GM19023 (cell line): ENCODE results near the gene CDCA4.
"Not testable (repeated sequence)": the region's sequence is repeated elsewhere in the genome, so short reads cannot be mapped to it uniquely, and the experiment has no call there.

Experiments used
- ATAC-seq: cut with Tn5 transposase; IDR thresholded peaks from one replicate; pipeline ENCODE4 v1.9.1; 2021; ENCODE audit warnings: mild to moderate bottlenecking, moderate library complexity; ENCODE audit not compliant: unreplicated experiment

Gene CDCA4

DNA sequence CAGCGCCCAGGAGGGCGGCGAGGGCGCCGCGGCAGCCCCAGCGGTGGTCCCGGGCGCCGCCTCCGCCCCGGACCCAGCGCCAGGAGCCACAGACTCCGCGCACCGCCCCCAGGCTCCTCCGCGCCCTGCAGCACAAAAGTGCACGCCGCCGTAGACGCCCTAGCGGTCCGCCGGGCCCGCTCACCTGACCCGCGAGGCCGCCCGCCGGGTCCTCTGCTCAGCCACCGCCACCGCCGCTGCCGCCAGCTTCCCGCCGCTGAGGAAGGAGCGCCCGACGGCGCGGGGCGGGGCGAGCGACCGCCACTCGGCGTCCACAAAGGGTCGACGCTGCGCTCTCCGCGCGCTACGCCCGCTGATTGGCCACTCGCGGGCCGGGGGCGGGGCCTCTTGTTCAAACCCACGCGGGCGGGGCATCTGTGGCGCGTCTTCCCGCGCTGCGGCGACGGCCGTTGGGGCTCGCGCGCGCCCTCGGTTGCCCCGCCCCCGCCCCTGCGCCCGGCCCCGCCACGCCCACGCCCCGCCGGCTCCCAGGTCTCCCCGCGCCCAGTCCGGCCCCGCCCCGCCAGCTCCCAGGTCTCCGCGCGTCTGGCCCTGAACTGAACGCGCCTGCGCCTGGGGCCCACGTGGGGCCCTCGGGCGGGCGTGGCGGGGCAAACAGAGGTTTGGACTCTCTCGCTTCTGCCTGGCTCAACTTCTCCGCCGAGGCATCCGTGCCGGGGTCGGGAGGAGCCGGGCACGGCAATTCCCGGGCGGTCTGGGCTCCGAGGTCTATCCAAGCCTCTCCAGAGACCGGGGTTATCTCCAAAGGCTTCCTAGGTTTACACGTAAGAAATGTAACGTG is at the start of gene CDCA4:
TSS of gene CDCA4 (minus strand) at position 269 of the 841 bp plus-strand sequence. CDS start 9,154 bp downstream, outside the sequence.
- peak; percentile 85 for ATAC-seq

GRCh38 chr14:105069871-105070759 is 49.2 kb upstream of the CDCA4 start:
- ATAC-seq = peak; percentile 43

DNA sequence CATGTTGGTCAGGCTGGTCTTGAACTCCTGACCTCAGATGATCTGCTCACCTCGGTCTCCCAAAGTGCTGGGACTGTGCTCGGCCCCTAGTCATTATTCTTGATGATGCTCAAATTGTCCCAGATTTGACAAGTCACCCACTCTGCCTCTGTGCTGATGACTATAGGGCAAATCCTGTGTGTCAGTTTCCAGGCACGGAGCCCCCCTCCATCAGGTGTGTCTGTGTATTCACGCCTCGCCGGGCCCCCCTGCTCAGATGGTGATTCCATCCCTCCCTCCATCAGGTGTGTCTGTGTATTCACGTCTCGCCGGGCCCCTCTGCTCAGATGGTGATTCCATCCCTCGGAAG is 48.6 kb upstream of the CDCA4 start:
- no peak for ATAC-seq

DNA sequence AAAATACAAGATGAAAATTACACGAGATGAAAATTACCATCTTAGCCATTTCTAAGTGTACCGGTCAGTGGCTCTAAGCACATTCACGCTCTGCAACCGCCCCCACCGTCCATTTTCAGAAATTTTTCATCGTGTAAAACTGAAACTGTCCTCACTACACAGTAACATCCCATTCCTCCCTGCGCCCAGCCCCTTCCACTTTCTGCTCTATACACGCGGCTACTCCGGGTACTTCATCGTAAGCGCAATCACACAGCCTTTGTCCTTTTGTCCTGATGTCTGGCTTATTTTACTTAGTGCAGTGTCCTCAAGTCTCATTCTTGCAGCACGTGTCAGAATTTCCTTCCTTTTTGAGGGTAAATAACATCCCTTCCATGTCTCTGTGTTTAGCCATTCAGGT is 47.9 kb upstream of the CDCA4 start:
- ATAC-seq = no peak

DNA sequence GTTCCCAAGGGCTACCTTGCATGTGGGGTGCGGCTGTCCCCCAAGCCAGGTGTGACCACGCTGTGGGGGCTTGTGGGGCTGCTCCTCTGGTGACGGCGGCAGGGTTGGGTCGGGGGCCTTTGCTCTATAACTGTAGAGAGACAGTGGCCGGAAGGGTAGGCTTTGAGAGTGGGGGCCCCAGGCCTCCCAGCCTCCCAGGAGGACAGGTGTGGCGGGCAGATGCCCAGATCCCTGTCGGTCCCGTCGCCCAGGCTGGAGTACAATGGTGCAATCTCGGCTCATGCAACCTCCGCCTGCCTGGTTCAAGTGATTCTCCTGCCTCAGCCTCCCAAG is 47.1 kb upstream of the CDCA4 start:
- no peak for ATAC-seq

GRCh38 chr14:105067140-105067968 is 46.5 kb upstream of the CDCA4 start:
- ATAC-seq = no peak

DNA sequence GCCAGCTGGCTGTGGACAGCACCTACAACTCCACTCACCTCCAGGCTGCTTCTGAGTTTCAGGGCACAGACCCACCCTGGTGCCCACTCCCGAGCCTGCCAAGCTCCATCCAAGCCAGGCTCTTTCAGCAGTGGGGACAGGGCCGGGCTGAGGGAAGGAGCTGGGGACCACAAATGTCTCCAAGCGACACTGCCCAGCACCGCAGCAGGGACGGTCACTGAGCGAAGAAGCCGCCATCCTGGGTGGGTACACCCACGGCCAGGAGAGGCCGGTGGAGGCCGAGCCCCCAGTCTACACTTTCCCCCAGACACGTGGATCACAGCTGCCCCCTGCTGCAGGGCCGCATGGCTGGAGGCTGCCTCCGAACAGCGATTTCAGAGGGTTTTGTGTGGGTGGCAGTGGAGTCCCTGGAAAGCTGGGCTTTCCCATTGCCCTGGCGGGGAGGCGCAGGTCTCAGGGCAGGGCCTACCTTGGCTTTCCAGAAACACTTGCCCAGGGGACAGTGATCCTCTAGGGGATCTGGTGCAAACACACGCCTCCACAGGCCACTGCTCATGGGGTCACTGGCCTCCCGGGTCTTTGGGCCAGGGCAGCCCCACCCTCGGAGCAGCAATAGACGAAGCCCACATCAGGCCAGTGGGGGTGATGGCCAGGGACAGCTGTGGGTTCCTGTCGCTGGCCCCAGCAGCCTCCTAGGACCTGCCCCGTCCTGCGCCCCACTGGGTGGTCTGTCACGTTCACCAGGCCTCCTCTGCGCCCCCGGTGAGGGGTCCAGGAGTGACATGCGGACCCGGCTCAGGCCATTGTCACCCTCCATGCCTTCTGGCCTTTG is 45.6 kb upstream of the CDCA4 start:
- ATAC-seq = no peak

- no peak for ATAC-seq
Measured at GRCh38 chr14:105065280-105066228, 44.7 kb upstream of the CDCA4 start, which contains the start of gene GPR132. TSS of gene GPR132 (minus strand) at chr14:105065430. CDS start at chr14:105055420, 10,010 bp downstream.

DNA sequence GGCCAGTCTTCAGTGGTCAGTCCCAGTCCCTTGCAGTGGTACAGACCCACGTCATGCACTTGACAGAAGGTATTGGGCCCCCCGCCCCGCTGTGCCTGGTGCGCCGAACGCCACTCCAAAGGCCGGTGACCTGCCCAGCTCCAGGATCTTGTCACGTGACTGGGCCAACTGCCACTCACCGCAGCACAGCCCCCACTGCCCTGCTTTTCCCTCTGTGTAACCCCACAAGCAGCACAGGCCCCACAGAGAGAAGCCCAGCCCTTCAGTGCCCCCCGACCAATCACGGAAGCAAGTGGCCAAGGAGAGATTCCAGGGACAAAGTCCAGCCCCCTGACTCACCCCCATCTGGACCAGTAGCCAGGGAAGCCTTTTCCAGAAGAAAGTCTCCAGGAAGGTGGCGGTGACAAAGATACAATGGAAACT is 43.8 kb upstream of the CDCA4 start:
- ATAC-seq = no peak

DNA sequence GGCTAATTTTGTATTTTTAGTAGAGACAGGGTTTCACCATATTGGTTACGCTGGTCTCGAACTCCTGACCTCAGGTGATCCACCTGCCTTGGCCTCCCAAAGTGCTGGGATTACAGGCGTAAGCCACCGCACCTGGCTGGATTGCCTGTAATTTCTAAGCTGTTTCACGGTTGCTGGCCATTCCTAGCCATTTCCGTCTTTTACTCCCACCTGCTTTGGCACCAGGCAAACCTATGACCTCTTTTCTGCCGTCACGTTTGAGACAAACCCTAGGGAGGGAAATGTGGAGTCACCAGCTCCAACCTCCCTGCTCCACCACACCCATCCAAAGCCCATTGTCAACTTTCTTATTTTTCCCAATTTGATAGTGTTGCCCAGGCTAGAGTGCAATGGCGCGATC is 43.1 kb upstream of the CDCA4 start:
- ATAC-seq = no peak

- ATAC-seq = not testable (repeated sequence)
Measured at GRCh38 chr14:105063506-105063905, 42.6 kb upstream of the CDCA4 start.

- ATAC-seq = no peak
Measured at GRCh38 chr14:105063056-105063455, 42.2 kb upstream of the CDCA4 start.

GRCh38 chr14:105062048-105062433 is 41.2 kb upstream of the CDCA4 start:
- no peak for ATAC-seq

GRCh38 chr14:105061428-105062047 is 40.7 kb upstream of the CDCA4 start:
- ATAC-seq = peak; percentile 37

DNA sequence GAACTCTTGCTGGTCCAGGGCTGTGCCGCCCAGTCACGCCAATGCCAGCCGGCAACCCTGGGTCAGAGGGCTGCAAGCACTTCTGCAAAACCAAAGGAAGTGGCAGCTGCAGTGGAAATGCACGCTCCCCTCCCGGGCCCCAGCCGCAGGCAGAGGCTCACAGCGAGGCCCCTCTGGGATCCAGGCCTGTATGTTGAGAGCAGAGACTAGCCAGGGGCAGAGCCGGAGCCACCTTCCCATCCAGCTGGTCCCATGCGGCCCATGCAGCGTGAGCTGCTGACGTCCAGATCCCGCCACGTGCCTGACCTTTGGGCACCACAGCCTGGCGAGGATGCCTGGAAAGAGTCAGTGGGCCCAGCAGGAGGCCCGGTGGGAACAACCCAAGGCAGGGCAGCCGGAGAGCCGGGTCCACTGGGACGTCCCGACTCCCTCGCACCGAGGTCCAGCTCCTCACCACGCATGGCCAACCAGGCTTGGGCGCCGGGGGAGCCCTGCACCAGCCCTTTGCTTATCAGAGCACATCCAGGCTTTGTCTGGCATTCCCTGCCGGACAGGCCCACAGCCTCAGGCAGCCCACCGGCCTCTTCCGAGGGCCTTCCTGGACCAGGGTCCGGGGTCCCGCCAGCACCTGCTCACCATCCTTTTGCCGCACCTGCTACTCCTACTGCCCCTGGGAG is 40.0 kb upstream of the CDCA4 start:
- no peak for ATAC-seq

DNA sequence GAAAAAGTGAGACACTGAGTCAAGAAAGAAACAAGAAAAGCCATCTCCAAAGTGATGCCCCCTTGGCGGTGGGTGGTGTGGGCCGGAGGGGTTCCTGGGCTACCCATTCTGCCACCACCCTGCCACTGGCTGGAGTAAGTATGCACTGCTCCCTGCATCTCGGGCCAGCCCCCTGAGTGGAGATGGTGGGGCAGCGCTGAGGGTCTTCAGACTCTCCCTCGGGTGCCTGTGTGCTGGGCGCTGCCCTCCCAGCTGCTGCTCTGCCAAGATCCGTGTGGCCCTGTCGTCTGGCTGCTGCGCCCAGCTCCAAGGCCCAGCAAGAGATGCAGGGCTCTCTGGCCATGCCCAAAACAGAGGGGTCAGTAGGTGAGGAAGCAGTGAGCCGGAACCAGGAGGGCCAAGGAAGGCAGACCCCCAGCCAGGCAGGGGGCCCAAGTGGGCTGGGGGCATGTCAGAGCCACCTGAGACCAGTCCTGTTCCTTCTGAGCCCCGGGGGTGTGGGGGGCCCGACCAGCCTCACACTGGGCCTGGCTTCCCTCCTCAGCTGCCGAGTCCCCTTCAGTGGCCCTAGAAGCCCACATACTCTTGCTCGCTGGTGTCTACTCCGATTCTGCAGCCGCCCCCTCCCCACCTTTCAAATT is 39.2 kb upstream of the CDCA4 start:
- ATAC-seq = no peak
